ENCODE data around the gene HIBADH.

- no peak for TF ChIP-seq CTCF (IDR thresholded peaks at IDR 0.05)
- TF ChIP-seq POLR2A (IDR thresholded peaks at IDR 0.05) = no peak
These were observed 83.1 kb downstream of the HIBADH start for GRCh38 chr7:27579565-27579964.
